ENCODE measurements around the gene OARD1.
A peak's percentile ranks its signal among the peaks of the same experiment; 100 is the strongest.
"Not testable (repeated sequence)": the region's sequence is repeated elsewhere in the genome, so short reads cannot be mapped to it uniquely, and the experiment has no call there.

OARD1 gene, protein sequence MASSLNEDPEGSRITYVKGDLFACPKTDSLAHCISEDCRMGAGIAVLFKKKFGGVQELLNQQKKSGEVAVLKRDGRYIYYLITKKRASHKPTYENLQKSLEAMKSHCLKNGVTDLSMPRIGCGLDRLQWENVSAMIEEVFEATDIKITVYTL
- total RNA-seq, result 23.5 to 49.6 (median 30.5) reads per million in 9 experiments

- Mint-ChIP-seq H3K27me3 (no peaks in the 10 kb centered on the region), H3K36me3 (ENCODE audit: insufficient read depth) (peaks cover 28% of the 10 kb centered on the region), H3K4me3 (peak within 1 kb of the TSS; percentile 93 to 94), H3K27ac (peak within 1 kb of the TSS; percentile 94 to 95), H3K9me3 (no peaks in the 10 kb centered on the region), H3K4me1 (ENCODE audit: low read depth in 2 of 2) (peaks cover 32 to 39% of the 10 kb centered on the region in 2 donors)
- ATAC-seq (replicated peaks) (peak; percentile 72), DNase-seq (peak; percentile 99 to 100 (median 100))
Observed at GRCh38 chr6:41071923-41072835, at the start of gene OARD1. OARD1 (minus strand) TSS chr6:41072356; CDS start chr6:41071634, 722 bp downstream.

- Mint-ChIP-seq H3K4me1 (ENCODE audit: low read depth in 2 of 2) (no peaks in the 10 kb centered on the region), H3K36me3 (ENCODE audit: insufficient read depth) (no peaks in the 10 kb centered on the region), H3K27ac (no peak overlapping the region), H3K4me3 (no peak overlapping the region), H3K27me3 (no peaks in the 10 kb centered on the region), H3K9me3 (no peaks in the 10 kb centered on the region)
- ATAC-seq (replicated peaks) (no peak), DNase-seq (no peak)
Observed at GRCh38 chr6:41120058-41120457, 47.9 kb upstream of the OARD1 start.

- H3K9me3 Mint-ChIP-seq, result no peaks in the 10 kb centered on the region
- H3K4me1 Mint-ChIP-seq (ENCODE audit: low read depth in 2 of 2), result no peaks in the 10 kb centered on the region
- no peak overlapping the region for H3K4me3 Mint-ChIP-seq
- ATAC-seq (replicated peaks) (no peak), DNase-seq (no peak)
- H3K27ac Mint-ChIP-seq, result no peak overlapping the region
- H3K36me3 Mint-ChIP-seq (ENCODE audit: insufficient read depth), result no peaks in the 10 kb centered on the region
- H3K27me3 Mint-ChIP-seq, result no peaks in the 10 kb centered on the region
Observed at GRCh38 chr6:41119508-41119907, 47.4 kb upstream of the OARD1 start.

DNA sequence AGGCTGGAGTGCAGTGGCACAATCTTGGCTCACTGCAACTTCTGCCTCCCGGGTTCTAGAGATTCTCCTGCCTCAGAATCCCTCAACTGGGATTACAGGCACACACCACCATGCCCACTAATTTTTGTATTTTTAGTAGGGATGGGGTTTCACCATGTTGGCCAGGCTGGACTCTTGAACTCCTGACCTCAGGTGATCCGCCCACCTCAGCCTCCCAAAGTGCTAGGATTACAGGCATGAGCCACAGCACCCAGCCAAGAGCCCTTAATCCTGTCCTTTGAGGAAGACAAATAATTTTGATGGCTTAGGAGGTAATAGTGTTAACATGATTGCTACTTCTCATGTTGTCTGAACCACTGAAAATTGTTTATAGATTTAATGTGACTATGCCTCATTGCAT, 42.9 kb upstream of the OARD1 start:
- not testable (repeated sequence) for H3K27me3 Mint-ChIP-seq; DNase-seq; H3K4me3 Mint-ChIP-seq; H3K27ac Mint-ChIP-seq; H3K36me3 Mint-ChIP-seq (ENCODE audit: insufficient read depth); H3K4me1 Mint-ChIP-seq (ENCODE audit: low read depth in 2 of 2); H3K9me3 Mint-ChIP-seq; ATAC-seq (replicated peaks)

DNA sequence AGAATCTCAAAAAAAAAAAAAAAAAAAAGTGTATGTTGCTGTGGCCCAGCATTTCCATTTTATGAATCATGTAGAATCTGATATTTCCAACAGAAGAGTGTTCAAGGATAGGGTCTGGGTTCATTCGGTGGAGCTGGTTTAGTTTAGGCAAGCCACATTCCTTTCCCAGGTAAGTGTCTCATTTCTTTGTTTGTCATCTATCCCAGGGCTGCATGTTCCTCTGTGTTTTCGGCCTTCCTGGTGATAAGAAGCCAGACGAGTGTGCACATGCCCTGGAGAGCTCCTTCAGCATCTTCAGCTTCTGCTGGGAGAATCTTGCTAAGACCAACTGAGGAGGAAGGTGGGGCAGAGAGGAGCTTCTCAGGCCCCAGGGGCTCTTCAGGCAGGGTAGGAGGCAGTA, 38.9 kb upstream of the OARD1 start:
- ATAC-seq (replicated peaks), result no peak
- Mint-ChIP-seq H3K9me3 (no peaks in the 10 kb centered on the region), H3K36me3 (ENCODE audit: insufficient read depth) (no peaks in the 10 kb centered on the region), H3K27me3 (no peaks in the 10 kb centered on the region), H3K27ac (no peak overlapping the region), H3K4me3 (no peak overlapping the region), H3K4me1 (ENCODE audit: low read depth in 2 of 2) (no peaks in the 10 kb centered on the region)
- DNase-seq, result no peak

- DNase-seq (no peak), ATAC-seq (replicated peaks) (no peak)
- Mint-ChIP-seq H3K4me3 (no peak overlapping the region), H3K27ac (no peak overlapping the region), H3K27me3 (no peaks in the 10 kb centered on the region), H3K4me1 (ENCODE audit: low read depth in 2 of 2) (no peaks in the 10 kb centered on the region), H3K36me3 (ENCODE audit: insufficient read depth) (peaks cover 13% of the 10 kb centered on the region), H3K9me3 (no peaks in the 10 kb centered on the region)
Observed at GRCh38 chr6:41103847-41104246, 31.7 kb upstream of the OARD1 start.

GRCh38 chr6:41100871-41101287, 28.7 kb upstream of the OARD1 start:
- no peaks in the 10 kb centered on the region for H3K27me3 Mint-ChIP-seq
- peaks cover 30% of the 10 kb centered on the region for H3K36me3 Mint-ChIP-seq (ENCODE audit: insufficient read depth)
- H3K27ac Mint-ChIP-seq, result no peak overlapping the region
- DNase-seq, result no peak
- H3K9me3 Mint-ChIP-seq, result no peaks in the 10 kb centered on the region
- ATAC-seq (replicated peaks), result no peak
- no peaks in the 10 kb centered on the region for H3K4me1 Mint-ChIP-seq (ENCODE audit: low read depth in 2 of 2)
- H3K4me3 Mint-ChIP-seq, result no peak overlapping the region

DNA sequence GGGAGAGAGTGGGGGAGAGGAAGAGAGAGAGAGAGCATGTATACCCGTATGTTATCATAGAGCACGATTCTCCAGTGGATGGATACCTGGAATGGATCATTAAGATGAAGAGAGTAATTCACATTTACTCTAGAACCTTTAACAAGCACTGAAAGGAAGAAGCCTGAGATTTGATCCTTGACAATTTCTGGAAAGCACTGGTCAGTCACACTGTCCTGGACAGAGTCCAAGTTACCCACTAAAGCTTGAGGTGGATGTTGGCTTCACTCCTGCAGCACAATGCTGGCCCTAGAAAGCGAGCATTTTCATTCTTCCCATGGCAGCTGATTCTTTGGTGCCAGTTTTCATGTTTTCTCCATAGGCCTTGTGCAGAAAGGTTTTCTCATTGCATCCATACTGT, 26.2 kb upstream of the OARD1 start:
- ATAC-seq (replicated peaks) (no peak), DNase-seq (no peak)
- Mint-ChIP-seq H3K4me1 (ENCODE audit: low read depth in 2 of 2) (no peaks in the 10 kb centered on the region), H3K27ac (no peak overlapping the region), H3K4me3 (no peak overlapping the region), H3K27me3 (no peaks in the 10 kb centered on the region), H3K9me3 (no peaks in the 10 kb centered on the region), H3K36me3 (ENCODE audit: insufficient read depth) (peaks cover 55% of the 10 kb centered on the region)

GRCh38 chr6:41097467-41098090, 25.4 kb upstream of the OARD1 start:
- Mint-ChIP-seq H3K27me3 (no peaks in the 10 kb centered on the region), H3K4me3 (no peak overlapping the region), H3K27ac (no peak overlapping the region), H3K9me3 (no peaks in the 10 kb centered on the region), H3K4me1 (ENCODE audit: low read depth in 2 of 2) (no peaks in the 10 kb centered on the region), H3K36me3 (ENCODE audit: insufficient read depth) (peaks cover 63% of the 10 kb centered on the region)
- ATAC-seq (replicated peaks), result no peak
- no peak for DNase-seq

DNA sequence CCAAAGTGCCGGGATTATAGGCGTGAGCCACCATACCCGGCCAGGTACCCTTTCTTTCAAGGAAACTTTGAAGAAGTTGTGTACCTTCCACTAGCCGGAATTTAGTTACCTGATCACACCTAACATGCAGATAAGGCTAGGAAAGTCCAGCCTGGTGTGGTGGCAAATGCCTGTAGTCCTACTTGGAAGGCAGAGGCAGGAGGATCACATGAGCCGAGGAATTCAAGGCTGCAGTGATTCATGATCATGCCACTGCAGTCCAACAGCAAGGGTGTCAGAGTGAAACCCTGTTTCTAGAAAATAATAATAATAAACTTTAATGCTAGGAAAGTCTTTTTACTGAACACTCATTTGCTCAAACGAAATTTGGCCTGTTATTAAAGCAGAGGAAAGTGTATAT, 21.6 kb upstream of the OARD1 start:
- no peak for ATAC-seq (replicated peaks)
- H3K9me3 Mint-ChIP-seq, result no peaks in the 10 kb centered on the region
- H3K4me3 Mint-ChIP-seq, result no peak overlapping the region
- DNase-seq, result no peak
- H3K4me1 Mint-ChIP-seq (ENCODE audit: low read depth in 2 of 2), result peaks cover 0 to 4% of the 10 kb centered on the region in 2 donors
- no peaks in the 10 kb centered on the region for H3K27me3 Mint-ChIP-seq
- no peak overlapping the region for H3K27ac Mint-ChIP-seq
- peaks cover 84% of the 10 kb centered on the region for H3K36me3 Mint-ChIP-seq (ENCODE audit: insufficient read depth)

DNA sequence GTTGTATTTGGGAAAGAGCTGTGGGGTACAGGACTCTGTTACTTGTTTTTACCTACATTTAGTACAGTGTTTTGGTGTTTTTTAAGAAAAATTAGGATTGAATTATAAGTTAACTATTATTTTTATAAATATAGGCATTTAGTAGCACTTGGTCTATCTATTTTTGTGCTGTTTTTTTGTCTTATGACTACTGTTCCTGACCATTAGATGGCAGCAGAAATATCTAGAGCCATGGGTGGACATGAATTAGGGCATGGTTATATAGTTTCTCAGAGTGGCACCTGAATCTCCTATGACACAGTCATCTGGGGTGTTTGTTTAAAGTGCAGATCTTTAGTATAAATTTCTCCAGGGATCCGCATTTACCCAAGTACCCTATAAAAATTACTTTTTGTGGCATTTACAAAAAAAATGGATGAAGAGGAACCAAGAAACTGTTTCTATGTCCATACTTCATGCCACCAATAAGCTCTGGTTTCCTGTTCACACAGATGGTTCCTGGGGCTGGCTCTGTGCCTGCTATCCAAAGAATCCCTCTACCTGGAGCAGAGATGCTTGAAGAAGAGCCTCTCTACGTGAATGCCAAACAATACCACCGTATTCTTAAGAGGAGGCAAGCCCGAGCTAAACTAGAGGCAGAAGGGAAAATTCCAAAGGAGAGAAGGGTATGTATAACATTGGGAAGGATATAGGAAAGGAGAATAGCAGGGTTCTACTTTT, 20.4 kb upstream of the OARD1 start:
- Mint-ChIP-seq H3K36me3 (ENCODE audit: insufficient read depth) (peaks cover 91% of the 10 kb centered on the region), H3K27me3 (no peaks in the 10 kb centered on the region), H3K4me1 (ENCODE audit: low read depth in 2 of 2) (peaks cover 0 to 4% of the 10 kb centered on the region in 2 donors), H3K9me3 (no peaks in the 10 kb centered on the region), H3K27ac (peak overlapping the region in 1 of 2 donors; percentile 71), H3K4me3 (no peak overlapping the region)
- DNase-seq (no peak), ATAC-seq (replicated peaks) (no peak)

- H3K36me3 Mint-ChIP-seq (ENCODE audit: insufficient read depth), result peaks cover 90% of the 10 kb centered on the region
- H3K27me3 Mint-ChIP-seq, result no peaks in the 10 kb centered on the region
- ATAC-seq (replicated peaks) (no peak), DNase-seq (no peak)
- H3K4me1 Mint-ChIP-seq (ENCODE audit: low read depth in 2 of 2), result peaks cover under 1 to 4% of the 10 kb centered on the region in 2 donors
- no peaks in the 10 kb centered on the region for H3K9me3 Mint-ChIP-seq
- H3K27ac Mint-ChIP-seq, result peak overlapping the region in 1 of 2 donors; percentile 71
- no peak overlapping the region for H3K4me3 Mint-ChIP-seq
Observed at GRCh38 chr6:41090841-41091761, 18.9 kb upstream of the OARD1 start.

Measured in effector memory CD8-positive, alpha-beta T cell (primary cell).